Activated CD8-positive, alpha-beta memory T cell treated with anti-CD3 and anti-CD28 coated beads for 24 hours (primary cell): ENCODE results near the gene FAM181A.
A peak's percentile ranks its signal among the peaks of the same experiment; 100 is the strongest.

Source experiments
- DNase-seq: peaks from one replicate; pipeline ENCODE4 v3.0.0-alpha.2; 2020

The FAM181A gene

DNA sequence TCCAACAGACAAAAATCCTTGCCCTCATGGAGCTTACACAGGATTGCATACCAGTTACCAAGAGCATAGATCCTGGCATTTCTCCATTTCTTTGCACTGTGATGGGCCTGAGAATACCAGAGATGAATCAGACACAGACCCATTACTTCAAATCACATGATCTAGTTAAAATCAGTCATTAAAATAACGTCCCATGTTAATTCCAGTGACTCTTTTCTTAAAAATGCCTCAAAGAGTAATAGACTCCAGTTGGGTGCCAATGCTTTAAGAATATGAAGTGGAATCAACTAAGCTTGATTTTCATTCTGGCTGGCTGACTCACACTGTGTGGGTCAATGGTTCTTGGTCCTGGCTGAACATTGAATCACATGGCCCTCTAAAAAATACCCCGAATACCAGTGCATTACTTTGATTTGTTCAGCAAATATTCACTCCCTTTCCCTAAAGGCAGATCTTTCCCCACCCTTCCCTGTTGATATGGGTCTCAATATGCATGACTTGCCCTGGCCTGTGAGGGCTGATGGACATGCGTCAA, 38.2 kb downstream of the FAM181A start:
- no peak for DNase-seq

DNA sequence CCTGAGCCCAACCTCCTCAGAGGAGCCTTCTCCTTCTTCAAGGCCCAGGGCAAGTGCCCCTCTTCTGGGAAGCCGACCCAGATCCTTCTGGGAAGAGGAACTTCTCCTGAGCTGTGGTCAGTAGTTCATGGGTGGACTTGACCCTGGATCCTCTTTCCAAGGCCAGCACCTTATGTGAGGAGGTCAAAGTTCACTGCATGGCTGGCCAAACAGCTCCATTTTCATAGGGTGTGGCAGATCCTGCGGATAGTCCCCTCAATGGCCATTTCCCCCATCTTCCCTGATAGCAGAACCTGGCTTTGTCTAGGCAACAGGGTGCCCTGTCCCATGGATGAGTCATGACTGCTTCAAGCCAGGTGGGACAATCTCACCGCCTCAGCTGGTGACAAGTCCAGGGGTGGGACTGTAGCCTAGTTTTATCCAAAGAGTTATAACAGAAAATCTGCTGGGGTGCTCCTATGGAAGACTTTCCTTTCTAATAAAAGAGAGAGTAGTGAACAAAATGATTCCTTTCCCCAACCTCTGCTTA, 38.9 kb downstream of the FAM181A start:
- no peak for DNase-seq

DNA sequence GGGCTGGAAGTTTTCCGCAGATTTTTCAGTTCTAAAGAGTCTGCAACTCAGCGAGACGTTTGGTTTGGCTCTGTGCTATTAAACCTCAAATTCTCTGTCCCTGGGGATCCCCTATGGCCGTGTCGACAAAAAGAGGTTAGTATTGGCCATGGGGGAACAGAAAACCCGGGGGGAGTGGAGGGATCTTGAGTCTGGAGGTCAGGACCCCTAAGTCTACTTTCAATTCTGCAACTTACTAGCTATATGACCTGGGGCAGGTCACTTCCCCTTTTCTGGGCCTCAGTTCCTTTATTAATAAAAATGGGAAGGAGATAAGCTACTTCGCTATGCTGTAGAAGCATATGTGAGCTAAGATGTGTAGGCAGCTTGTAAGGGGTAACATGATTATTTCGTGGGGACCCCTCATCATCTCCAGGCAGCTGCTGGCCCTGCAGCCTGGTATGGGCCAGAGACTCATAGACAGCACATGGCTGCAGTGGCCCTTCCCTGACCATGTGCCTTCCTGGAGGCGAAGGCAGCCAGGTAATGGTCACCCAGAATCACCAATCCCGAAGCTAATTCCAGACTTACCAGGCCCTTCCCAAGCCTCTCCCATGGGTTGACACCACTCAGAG, 40.6 kb downstream of the FAM181A start:
- no peak for DNase-seq

DNA sequence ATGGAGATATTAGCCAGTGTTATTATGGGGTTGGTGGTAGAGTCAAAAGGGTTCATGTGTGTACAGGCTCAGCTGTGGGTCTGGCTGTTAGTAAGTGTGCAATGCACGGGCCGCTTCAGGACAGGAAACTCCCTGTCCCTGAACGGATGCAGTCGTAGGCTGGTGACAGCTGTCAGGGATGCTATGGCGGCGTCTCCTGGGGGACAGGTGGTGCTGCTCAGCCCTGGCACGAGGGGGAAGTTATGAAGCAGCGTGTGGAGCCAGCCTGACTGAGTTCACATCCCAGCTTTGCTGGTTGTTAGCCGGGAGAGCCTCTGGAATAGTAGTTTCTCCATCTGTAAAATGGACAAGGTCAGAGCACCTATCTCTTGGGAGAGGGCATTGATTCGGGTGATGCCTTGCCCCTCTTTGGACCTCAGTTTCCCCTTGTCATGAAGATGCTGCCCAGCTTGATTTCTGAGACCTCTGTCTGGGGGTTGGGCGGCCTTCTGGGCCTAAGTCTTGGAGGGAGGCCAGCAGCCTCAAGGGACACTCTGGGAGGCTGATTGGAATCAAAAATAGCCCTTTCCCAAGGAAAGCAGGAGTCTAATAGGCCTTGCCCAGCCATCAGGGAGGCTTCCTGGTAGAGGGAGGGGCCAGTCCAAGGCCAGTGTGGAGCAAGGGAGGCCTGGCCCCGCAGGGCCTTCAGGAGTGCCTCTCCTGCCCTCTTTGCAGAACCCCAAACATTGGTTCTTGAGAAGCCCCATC, 42.1 kb downstream of the FAM181A start:
- DNase-seq = no peak

DNA sequence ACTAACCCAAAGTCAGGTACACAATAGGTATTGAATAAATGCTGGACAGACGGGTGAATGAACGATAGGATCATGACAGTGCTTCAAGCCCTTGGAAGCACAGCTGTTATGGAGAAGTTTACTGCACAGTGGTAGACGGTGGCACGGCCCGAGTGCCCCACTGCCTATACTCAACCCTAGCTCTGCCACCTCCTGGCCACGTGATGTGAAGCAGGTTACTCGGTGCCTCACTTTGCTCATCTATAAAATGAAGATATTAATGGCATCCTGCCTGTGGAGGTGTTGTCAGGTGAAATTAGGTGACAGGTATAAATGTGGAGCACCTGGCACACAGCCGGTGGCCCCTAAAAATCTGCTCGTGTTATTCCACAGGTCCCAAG, 43.4 kb downstream of the FAM181A start:
- peak; percentile 85 for DNase-seq

DNA sequence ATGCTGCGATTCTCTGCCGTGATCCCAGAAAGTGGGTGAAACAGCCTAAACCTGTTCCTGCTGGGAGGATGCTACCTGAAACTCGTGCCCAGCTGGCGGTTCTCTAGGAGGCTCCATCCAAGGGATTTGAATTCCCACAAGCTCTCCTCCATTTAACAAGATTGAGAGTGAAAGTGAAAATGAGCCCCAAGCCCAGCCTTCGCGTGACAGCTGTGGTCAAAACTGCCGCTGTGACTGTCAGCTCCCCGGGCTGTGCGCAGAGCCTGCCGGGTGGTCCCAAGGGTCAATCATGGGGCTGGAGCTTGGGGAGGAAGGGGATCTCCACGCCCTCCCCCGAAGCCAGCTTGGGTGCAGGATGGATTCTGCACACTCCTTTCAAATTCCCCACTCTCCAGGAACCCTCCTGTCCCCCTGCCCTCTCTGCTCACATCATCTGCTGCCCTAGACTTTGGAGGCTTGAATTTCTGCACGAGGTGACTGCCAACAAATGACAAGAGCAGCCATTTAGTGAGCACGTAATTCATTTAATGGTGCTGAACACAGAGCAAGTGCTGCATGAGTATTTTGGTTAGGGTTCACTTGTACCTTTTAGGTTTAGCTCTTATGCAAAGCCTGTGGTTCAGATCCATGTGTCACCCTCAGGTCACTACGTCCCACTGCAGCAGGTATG, 44.0 kb downstream of the FAM181A start:
- peak; percentile 88 for DNase-seq

DNA sequence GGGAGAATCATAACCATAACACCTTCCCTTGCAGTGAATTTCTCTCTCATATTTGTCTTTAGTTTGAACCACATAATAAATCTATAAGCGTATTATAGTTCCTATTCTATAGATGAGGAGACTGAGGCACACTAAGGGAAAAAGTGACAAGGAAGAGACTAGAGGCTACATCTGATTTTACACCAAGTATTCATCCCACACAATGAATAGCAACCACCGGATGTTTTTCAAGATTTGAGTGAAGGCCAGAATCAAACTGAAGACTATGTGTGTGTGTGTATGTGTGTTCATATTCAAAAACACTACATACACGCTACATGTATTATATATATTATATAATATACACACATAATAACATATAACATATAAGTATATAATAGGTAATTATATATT, 44.5 kb downstream of the FAM181A start:
- DNase-seq = no peak

DNA sequence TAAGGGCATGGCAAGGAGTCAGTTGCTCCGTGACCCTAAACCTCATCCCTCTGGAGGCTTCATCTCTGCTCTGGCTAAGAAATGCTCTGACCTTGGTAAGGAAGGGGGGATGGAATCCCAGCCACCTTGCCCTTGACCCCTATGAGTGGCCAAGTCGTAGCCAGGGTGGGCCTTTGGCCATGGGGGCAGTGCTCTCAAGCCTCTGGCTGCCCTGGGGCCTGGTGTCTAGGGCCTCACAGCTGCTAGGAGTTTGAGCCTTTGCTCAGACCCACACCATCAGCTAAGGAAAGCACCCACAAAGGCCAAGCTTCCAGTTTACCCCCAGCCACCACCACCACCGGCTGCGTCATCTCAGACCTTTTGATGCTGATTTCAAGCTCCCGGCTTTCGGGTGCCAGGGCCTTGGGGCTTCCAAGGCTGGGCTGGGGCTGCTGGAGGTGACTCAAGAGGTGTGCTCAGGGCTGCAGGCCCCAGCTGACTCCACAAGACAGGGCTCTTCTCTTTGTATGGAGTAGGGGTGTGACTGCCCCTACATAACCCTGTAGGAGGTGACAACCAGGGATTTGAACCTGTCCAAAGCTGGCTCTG, 45.6 kb downstream of the FAM181A start:
- no peak for DNase-seq

DNA sequence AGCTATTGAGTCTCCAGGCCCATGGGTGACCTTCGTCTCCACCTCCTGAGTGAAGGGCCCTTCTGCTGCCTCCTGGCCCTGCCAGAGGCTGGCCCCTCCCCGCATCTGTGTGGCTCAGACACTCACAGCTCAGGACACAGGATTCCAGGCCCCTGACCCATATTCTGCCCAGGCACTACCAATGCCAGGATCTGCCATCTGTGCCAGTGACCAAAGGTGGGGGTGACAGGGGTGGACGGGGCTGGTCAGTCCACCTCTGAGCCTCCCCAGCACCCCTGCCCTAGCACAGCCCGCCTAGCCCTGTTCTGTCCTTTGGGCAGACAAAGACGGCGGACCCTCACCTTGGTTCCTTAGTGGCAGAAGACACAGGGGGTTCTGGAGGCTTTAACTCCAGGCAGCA, 46.5 kb downstream of the FAM181A start:
- DNase-seq = no peak

DNA sequence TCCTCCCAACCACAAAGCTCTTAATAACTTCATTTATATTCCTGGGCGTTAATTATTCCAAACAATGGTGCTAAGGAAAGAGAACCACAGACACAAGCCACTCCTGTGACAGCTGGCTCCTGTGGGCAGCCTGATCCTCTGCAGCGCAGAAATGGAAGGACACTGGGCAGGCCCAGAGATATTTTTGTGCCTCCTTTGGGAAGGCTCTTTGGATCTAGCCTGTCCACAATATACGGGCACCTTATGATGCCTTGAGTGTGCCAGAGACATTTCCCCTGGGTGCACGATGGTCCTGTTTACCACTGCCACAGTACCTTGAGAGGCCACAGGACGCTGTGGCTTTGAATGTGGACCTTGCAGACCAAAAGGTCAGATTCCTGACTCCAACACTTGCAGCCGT, 47.2 kb downstream of the FAM181A start:
- DNase-seq = no peak

DNA sequence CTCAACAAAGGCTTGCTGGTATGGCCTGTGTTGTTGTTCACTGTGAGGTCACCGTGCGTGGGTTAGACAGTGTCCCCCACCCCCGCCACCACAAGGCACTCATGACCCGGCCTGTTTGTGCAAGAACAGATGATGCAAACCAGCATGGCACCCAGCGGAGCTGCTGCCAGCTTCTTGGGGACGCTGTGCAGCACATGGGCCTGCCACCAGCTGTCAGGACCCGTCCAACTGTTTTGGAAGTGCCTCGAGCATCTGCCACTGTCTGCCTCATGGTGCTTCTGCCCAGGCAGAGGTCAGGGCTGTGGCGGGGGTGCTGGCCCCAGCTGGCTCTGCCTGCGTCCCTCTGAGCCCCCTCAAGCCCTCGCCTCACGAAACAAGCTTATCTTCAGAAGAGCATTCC, 47.7 kb downstream of the FAM181A start:
- DNase-seq = no peak

DNA sequence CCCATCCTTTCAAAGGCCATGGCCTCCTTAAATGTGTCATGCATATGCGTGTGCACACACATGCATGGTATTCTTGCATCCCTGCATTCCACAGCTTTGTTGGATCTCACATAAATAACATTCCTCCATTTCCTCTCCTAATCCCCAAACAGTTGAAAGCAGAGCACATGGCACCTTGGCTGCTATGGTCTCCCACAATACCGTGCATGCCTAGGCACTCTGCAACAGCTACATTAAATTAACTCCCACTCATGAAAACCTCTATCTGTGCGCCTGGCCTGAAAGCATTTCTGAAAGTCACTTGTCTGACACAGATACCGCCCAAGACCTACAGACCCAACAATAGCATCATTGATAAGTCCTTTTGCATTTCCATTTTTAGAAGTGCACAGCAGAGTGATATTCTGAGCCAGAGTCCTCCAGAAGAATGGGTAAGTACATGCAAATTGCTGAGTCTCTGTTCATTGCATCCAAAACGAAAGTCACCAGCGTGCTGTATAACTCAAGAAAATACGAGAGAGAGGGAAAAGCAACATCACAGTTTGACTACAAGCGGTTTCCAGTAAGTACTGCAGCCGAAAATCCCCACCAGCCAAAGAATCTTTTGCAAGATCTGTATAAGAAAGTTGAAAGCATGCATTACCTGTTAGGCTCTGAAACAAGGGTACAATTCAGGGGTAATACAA, 48.8 kb downstream of the FAM181A start:
- DNase-seq = no peak

DNA sequence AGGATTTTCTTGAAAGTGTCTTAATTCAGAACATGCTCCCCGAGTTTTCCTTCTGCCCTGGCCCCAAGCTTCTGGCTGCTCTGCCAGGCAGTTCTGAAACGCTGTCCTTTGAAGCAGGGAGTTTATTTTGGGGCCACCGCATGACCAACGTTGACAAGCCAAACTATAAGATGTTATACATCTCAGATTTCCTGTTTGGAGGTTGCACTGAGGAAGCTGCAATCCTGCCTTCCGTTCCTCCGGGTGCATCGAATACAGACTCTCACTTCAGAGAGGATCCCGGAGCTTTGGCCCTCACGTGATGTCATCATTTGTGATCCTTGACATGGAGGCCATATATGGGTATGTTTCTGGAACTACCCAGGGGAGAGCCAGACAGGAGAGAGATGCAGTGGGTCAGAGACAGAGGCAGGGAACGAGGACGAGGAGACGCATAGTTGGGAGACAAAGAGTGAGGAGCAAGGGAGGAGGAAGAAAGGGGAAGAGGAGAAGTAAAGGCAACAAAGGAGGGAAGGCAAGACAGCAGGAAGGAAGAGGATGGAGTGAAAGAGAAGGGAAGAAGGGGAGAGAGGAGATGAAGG, 49.4 kb downstream of the FAM181A start, which contains the start of gene ASB2:
Gene ASB2, minus strand, starts transcription at position 94 of the 581 bp plus-strand sequence. CDS start 12,031 bp downstream, outside the sequence.
- no peak for DNase-seq

DNA sequence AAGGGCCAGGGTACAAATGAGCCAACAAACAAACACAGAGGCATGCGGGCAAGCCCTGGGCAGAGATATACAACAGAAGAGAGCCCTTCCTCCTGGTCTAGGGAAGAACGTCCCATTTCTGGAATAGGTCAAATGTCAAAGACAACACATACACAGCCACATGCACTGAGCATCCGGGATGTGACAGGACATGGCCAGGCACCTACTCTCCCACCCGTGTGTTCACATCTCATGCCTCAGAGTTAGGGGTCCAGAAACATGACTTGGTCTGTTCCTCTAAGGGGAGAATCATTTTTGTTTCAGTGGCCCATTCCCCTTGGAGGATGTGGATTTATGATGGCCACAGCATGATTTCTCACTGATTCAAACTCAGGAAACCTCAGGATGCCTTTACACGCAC, 50.0 kb downstream of the FAM181A start:
- no peak for DNase-seq

DNA sequence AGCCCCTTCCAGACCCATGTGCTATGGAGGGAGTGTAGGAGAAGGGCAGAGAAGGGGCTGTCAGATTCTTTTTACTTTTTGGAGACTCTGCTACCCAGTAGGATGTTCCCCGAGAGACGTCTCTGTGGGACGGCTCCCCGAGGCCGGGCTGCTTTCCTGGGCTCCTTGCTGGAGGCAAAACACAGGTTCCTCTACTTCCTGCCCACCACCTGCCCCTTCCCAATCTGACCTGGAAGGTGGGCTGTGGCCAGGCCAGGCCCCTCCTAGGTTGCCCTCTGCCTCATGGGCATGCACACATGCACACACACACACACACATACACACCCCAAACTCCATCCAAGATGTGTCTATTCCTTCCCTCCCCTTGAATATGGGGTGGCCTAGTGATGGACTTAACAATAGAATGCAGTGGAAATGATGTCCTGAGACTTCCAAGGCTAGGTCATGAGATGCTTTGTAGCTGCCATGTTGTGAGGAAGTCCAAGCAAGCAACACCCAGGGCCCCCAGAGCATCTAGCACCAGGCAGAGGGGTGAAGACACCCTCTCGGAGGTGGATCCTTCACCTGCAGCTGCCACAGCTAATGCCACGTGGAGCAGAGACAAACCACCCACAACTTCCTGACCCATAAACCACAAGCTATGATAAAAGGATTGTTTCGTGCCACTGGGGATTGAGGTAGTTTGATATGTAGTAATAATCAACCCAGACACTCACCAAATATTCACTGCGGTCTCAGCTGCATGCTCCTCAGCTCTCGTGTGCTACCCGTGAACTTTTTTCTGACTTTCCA, 50.8 kb downstream of the FAM181A start:
- DNase-seq = peak; percentile 87

DNA sequence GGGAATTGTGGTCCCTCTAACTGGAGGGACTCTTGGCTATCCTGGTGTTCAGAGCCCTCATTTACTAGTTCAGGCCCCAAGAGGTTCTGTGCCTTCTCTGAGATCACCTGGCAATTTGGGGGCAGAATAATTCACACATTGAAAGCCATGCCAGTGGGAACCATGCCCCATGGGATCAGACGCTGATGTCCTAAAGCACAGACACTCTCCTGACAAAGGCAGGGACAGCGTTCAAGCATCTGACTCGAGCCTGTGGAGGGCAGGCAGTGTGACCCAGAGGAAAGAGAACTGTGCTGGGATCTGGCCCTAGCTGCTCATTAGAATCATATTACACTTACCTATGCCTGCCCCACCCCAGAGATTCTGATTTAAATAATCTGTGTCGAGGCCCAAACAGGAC, 51.6 kb downstream of the FAM181A start:
- DNase-seq = peak; percentile 81
